Stimulated activated naive CD4-positive, alpha-beta T cell treated with Interleukin-2 at 50 U/mL for 16 hours (primary cell): ENCODE results near the gene EEF2K.
A peak's percentile ranks its signal among the peaks of the same experiment; 100 is the strongest.
"Not testable (repeated sequence)": the region's sequence is repeated elsewhere in the genome, so short reads cannot be mapped to it uniquely, and the experiment has no call there.

Experiments used
- DNase-seq: peaks from one replicate; lab custom pipeline; 2025; lab: John Stamatoyannopoulos, UW

Gene EEF2K

DNA sequence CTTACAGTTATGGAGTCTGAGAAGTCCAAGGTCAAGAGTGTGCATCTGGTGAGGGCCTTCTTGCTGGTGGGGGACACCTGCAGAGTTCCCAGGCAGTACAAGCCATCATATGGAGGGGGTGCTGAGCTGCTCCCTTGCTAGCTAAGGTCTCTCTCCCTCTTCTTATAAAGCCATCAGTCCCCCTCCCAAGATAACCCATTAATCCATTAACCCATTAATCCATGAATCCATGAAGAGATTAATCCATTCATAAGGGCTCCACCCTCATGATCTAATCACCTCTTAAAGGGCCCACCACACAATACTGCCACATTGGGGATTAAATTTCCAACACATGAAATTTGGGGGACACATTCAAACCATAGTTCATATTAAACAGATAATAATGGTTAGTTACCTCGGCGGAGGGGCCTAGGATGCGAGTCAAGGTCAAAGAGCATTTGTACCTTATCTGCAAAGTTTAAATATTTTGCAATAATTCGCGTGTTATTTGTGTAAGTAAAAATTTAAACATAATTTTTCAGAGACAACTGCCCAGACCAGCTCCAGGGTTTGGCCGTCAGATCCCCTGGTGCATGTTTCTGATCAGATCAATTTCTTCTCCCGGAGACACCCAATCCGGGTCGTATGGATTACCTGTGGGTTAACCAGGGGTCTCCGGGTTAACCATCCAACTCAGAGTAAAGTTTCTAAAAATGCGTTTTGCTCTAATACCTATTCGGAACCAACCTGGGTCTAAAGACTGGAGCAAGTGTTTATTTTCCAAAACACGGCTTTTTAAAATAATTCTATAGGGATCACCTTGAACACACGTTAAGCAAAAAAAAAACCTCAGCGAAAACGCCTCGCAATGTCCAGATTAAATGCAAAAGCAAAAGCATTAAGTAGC, 90.4 kb downstream of the EEF2K start:
- no peak for DNase-seq

DNA sequence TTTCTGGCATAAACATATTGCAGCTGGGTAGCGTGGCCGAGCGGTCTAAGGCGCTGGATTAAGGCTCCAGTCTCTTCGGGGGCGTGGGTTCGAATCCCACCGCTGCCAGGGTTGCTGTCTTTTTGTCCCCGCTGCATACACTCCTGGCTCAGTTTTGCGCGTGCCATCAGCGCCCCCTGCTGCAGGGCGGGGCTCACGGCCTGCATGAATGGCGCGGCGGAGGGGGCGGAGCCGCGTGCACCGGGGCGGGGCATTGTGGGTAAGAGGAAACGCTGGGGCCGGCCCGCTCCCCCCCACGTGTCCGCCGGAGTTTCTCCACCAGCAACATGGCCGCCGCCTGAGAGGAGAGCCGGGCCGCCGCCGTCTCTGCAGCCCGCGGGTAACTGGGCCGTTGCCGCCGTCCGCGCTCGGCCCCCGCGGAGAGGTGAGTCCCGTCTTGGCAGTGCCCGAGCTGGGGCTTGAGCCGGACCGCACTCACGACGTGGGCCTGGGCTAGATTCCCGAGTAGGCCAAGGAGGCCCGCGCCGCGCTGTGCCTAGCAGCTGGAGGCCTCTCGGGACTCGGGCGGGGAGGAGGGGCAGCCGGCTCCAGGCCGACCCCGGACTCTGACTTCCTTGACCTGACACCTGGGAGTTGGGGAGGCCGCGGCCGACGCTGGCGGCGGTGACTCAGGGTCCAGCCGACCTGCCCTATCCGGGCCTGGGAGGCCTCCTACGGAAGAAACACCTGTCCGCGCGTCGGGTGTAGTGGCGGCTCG, 91.2 kb downstream of the EEF2K start, which contains the start of gene POLR3E:
Gene POLR3E, plus strand, starts transcription at position 296 of the 757 bp plus-strand sequence. CDS start 5,560 bp downstream, outside the sequence.
- peak; percentile 98 for DNase-seq

DNA sequence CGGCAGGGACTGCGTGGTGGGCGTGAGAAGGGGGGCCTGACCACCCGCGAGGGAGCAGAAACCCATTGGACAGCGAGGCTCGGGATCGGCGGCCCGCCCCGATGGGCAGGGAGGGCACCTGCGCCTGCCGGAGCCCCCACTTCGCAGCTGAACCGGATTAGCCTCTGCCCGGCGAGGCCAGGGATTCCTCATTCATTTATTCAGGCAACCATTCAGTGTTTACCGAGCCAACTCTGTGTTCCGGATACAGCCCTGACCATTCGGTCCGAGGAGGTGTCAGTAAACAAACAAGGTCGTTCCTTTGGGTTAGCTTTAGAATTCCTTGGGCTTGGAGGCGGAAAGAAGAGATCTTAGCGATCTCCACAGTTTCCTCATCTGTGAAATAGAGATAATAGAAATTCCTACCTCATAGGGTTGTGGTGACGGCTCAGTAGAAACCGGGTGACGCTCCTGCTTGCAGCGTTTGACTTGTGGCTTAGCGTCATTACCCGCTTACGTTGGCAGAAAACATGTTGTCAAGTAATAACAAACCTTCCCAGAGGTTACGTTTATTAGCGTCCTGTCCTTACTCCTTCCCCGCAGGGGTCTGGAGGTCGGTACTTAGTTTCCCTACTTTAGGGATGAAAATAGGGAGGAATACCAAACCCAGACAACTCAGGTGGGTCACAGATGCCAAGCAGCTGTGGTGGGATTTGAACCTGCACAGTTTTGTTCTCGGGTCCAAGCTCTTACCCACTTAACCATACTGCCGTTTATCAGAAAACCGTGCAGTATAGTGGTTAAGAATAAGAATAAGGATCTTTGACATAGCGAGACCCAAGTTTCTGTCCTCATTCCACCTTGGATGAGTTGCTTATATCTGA, 92.0 kb downstream of the EEF2K start:
- peak; percentile 69 for DNase-seq

DNA sequence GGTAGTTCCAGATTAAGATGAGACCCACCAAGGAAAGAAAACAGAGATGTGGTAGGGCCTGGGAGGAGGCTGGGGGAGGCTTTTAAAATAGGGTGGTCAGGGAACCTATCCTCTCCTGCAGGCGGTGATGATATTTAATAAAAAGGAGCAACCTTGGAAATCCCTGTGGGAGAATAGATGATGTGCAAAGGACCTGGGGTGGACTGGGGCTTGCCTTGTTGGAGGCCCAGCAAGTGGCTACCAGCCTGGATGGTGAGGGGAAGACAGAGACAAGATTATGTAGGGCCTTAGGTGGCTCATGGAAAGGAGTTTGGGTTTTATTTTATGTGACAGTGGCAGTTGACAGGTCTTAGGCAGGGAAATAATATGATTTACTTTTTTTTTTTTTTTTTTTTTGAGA, 93.0 kb downstream of the EEF2K start:
- DNase-seq = no peak

DNA sequence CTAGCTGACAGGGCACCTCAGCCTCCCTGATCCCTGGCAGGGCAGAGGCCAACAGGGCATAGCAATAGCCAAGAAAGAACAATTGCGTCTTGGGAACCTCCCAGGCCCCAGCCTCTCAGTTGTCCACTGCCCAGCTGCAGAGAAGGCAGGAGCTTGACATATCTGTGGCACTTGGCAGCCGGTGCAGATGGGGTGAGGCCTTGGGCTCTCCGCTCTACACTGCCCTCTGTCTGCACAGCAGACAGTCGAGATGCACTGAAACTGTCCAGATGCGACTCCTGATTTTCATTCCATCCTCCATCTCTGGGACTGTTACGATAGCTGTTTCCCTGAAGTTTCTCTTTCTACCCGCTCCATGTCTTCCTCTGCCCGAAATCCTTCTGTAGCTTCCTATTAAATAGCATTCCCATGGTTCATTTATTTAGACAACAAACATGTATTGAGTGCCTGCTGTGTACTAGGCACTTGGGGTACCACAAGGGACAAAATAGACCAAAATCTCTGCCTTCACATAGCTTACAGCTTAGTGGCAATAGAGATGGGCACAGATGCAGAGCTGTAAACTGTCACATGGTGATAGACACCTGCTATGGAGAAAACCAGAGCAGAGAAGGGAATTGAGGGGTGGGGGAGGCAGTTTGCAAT, 94.5 kb downstream of the EEF2K start:
- DNase-seq = peak; percentile 5

DNA sequence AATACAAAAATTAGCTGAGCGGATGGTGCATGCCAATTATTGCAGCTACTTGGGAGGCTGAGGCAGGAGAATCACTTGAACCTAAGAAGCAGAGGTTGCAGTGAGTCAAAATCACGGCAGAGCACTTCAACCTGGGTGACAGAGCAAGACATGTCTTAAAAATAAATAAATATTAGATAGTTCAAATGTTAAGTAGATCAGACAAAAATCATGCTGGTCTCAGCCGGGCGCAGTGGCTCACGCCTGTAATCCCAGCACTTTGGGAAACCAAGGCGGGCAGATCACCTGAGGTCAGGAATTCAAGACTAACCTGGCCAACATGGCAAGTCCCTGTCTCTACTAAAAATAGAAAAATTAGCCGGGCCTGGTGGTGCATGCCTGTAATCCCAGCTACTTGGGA, 95.3 kb downstream of the EEF2K start:
- DNase-seq = not testable (repeated sequence)

DNA sequence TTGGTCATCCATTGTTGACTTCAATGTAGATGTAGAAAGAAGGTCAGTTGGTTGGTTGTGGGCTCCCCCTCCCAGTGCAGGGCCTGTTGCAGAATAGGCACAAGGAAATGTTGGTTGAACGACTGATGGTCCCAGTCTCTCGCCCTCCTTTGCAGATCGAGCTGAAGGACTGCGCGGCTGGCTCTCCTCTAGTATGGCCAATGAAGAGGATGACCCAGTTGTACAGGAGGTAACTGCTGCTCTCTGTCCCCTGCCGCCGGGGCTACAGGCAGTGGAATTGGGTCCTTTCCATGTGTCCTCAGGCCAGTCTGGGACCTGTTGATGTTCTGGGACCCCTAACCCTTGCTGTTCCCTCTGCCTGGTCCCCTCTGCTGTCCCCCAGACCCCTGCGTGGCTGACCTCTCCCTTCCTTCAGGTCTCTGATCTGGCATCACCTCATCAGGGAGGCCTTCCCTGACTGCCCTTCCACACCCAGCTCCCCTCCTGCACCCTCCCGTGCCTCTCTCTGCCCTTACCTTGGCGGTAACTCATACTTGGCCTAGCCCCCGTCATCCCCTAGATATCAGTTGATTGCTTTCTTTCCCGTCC, 96.8 kb downstream of the EEF2K start:
- no peak for DNase-seq

DNA sequence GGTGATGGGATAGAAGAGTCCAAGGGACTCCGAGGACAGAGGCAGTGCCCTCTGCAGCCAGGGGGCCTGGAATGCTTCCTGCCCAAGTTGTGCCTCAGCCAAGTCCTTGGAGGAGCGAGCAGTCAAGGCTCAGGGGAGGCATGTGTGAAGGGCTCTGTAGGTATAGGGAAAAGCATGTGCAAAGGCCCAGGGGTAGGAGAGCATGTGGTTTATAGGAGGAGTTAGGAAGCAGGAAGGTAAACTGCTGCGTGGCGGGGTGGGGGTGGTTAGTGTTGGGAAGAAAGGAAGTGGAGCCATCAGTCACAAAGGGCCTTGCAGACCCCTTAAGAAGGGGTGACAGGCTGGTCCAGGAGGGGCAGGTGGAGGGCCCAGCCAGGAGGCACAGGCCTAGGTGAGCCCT, 98.3 kb downstream of the EEF2K start:
- DNase-seq = no peak

DNA sequence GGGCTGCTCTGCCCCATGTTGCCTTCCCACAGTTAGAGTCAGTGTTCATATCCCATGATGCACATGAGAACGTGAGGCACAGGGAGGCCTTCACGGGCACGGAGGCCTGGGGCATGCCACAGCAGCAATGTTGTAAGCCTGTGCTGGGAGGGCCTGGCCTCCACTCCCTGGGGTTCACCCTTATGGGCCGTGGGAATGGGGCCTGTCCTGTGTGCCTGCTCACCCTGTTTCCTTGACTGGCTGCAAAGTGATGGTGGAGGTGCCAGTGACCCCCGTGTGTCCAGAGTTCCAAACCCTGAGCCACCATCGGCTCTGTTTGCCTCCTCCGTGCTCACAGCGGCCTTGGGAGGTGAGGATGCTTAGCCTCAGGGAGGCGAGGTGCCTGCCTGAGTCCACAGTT, 100.7 kb downstream of the EEF2K start:
- DNase-seq = no peak

DNA sequence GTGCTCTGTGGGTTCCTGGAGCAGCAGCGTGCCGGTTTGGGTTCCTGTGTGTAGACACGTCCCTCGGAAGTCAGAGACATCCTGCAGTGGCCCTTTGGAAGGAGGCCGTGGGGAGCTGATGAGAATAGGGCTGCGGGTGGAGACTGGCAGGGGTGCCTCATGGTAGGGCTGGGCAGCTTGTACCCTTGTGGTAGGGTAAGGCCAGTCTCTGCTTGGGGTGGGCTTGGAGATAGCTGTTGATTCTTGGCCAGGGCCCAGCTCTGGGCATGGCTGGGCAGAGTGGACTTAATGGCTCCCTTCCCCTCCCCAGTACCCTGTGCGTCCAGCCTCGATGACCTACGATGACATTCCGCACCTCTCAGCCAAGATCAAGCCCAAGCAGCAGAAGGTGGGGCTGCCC, 101.8 kb downstream of the EEF2K start:
- no peak for DNase-seq

DNA sequence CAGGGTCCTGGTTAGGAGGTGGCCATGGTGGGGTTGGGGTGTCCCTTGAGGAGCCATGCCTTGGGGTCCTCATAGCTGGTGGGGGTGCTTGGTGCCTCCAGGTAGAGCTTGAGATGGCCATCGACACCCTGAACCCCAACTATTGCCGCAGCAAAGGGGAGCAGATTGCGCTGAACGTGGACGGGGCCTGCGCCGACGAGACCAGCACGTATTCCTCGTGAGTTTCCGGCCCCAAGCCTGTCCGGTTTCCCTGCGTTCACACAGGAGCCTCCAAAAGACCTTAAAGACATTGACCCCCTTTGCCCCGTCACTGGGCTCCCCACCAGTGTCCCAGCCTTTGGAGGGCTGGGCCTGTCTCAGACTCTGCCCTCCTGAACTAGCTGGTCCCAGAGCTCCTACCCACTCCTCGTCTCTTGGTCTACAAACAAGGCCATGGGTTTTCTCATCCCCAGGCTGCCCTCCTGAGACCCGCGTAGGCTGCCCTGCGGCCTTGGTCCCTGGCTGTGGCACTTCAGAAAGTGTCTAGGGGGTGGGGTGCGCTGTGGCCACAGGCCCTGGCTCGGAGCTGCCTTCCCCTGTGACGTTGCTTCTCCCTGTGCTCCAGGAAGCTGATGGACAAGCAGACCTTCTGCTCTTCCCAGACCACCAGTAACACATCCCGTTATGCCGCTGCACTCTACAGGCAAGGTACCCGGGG, 102.9 kb downstream of the EEF2K start:
- no peak for DNase-seq

DNA sequence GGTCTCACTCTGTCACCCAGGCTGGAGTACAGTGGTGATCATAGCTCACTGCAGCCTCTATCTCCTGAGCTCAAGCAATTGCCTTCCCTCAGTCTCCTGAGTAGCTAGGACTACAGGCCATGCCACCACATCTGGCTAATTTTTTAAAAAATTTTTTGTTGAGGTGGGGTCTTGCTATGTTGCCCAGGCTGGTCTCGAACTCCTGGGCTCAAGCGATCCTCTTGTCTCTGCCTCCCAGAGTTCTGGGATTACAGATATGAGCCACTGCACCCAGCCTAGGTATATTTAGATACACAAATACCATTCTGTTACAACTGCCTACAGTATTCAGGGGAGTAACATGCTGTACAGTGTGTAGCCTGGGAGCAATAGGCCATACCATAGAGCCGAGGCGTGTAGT, 105.4 kb downstream of the EEF2K start:
- DNase-seq = no peak

DNA sequence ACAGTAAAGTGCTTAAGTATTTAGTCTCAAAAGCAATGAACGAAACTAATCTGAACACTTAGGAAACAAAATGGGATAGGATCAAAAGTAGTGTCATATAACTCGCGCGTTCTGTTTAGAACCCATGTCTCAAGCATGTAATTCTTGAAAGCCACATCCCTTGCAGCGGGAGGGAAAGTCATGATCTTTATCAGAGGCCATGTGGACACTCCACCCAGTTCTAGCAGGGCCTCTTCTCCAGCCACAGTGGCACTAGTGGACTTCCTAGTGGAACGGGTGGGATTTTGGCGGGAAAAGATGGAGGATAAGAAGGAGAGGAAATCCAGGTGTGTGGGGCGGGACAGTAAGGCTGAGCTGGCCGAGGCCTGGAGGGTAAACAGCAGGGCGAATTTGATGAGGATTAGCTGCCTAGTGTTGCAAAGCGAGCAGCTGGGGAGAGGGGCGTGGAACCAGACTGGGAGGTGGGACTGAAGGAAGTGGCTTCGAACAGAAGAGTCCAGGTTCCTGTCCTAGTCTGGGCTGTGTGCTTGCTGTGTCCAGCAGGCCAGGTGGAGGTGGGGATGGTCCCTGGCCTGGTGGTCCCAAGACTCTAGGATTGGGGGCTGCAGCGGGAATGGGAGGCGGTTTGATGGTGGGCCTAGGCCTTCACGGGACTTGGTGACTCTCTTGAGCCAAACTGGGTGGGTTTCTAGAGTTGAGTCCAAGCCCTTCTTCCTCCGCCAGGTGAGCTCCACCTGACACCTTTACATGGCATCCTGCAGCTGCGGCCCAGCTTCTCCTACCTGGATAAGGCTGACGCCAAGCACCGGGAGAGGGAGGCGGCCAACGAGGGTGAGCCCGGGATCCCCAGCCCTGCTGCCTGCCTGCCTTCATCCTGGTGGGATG, 107.1 kb downstream of the EEF2K start:
- no peak for DNase-seq

DNA sequence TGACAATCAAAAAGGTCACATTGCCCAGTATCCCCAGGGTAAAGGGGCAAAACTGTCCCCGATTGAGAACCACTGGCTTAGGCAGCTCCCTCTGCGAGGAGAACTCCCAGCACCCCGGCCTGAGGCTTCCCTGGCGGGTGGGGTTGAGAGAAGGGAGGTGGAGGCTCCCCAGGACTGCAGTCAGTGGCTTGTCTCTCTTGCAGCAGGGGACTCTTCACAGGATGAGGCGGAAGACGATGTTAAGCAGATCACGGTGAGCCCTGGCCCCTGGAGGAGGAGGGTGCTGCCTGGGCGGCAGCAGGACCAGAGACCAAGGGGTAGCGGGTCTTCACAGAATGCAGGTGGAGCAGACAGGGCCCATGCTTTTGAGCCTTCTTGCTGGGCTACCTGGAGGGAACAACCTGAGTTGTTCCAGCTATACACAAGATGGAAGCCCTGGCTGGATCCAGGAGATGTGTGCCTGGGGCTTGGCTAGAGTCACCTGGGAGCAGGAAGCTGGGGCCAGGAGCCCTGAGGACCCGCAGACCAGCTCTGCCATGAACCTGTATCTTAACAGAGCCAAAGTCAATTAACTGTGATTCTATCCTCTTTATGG, 107.9 kb downstream of the EEF2K start:
- DNase-seq = no peak

DNA sequence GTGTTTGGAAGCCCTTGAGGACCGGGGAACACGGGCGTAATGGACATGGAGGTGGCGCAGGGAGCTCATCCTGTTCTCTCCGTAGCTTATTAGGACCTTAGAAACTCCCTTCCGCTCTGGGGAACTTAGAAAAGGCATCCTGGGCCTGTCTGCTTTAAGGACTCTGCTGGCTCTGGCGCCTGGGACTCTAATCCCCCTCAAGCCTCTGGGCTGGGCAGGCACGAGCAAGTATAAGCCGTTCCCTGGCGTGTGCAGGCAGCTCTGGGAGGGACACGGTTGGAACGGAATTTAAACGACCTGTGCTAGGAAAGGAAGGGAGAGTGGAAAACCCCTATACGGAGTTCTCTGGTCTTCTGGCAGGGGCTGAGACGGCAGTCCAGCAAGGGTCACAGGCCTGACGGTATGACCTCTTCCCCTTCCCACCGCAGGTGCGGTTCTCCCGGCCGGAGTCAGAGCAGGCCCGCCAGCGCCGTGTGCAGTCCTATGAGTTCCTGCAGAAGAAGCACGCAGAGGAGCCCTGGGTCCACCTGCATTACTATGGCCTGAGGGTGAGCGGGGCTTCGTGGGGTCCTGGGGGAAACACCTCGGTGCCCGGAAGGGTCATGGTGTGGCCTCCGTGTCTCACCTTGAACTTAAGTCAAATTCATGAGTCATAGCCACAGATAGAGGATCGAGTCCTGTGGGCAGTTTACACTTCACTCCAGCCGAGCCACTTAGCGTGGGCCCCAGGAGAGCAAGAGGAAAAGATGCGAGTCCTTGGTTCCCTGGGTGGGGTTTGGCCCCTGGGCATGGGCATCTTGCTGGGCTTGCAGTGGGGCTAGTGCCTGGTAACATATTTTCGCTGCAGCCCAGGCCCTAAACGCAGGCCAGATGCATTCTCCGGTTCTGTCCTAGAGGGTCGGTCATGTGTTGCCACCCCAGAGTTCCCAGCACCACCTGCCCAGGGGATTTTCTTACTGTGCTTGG, 108.9 kb downstream of the EEF2K start:
- no peak for DNase-seq

DNA sequence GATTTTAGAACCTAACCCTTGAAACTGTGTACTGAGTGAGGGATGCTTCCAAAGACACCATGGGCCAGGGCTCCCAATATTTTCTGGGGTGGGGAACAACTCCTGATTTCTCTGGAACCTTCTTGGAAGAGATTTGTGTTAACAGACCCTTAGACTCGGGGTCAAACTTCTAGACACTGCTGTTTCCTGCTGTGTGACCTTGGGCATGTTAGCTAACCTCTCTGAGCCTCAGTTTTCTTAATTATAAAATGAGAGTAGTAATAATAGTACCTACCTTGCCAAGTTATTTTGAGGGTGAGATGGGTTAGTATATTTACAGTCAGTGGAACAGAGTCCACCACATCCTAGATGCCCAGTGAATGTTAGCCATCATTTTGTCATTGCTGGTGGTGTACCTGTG, 109.9 kb downstream of the EEF2K start:
- DNase-seq = no peak

DNA sequence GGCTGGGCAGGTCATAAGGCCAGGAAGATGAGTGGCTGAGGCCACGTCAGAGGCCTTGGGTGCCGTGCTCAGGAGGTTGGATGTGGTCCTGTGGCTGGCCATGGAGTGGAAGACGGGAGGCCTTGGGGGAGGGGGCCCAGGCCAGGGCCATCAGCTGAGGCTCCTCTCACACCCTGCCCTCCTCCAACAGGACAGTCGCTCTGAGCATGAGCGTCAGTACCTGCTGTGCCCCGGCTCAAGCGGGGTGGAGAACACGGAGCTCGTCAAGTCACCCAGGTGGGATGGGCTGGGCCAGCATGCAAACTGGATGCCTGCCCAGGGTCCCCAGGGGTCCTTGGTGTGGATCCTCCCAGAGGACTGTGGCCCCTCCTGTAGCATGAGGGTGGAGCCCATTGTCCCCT, 110.3 kb downstream of the EEF2K start:
- DNase-seq = no peak

DNA sequence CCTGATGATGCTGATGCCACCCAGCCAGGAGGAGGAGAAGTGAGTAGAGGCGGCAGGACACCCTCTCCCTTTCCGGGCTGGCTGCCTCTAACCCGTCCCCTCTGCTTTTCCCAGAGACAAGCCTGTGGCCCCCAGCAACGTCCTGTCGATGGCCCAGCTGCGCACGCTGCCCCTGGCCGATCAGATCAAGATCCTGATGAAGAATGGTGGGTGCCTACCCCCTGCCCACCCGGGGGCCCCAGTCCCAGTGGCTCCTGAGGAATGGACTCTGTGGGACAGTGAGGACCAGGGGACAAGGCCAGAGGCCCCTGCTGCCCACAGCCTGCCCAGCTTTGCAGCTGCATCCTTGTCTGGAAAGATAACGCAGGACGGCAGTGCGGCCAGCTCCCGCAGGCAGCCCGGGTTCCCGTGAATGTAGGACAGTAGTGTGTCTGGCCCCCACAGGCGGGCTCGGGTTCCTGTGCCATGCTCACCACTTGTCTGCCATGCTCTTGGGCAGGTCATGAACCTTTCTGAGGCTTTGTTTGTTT, 111.0 kb downstream of the EEF2K start:
- no peak for DNase-seq
